Transverse colon (tissue), 4 donors: ENCODE measurements around the gene EDN2. TPM values are rescaled to one million over a fixed set of nuclear protein-coding genes. Genes with fewer than 3 reads are reported as not detected.

ENCODE experiments used
- DNase-seq: peaks from one replicate; pipeline ENCODE4 v3.0.0-alpha.2; 2019
- H3K27ac ChIP-seq, 4 donors: fragments of 200-600 bp; sonication (generic); 2 replicates each; pipeline ENCODE4 v1.5.1; 2016 to 2018; ENCODE audit warnings: inconsistent platforms in 4 of 4
- H3K27me3 ChIP-seq: fragments of 200-600 bp; sonication (generic); 2 replicates; pipeline ENCODE4 v1.5.1; 2017; ENCODE audit warnings: inconsistent platforms
- H3K36me3 ChIP-seq, 4 donors: fragments of 200-600 bp; sonication (generic); 2 replicates each; pipeline ENCODE4 v1.5.1; 2017 to 2019; ENCODE audit warnings: inconsistent platforms in 4 of 4
- H3K4me1 ChIP-seq, 4 donors: fragments of 200-600 bp; sonication (generic); 2 replicates each; pipeline ENCODE4 v1.5.1; 2017 to 2020; ENCODE audit warnings: inconsistent platforms in 4 of 4
- H3K4me3 ChIP-seq, 4 donors: fragments of 200-600 bp; sonication (generic); 1 replicate in 1 of 4; 2 replicates in 3 of 4; pipeline versions ENCODE4 v1.5.1 to v1.6.1; 2017 to 2019; ENCODE audit warnings: inconsistent platforms in 4 of 4
- H3K9me3 ChIP-seq, 2 donors: fragments of 200-600 bp; sonication (generic); 2 replicates each; pipeline ENCODE4 v1.5.1; 2017 to 2019; ENCODE audit warnings: inconsistent platforms in 2 of 2
- CTCF ChIP-seq, 5 experiments: fragments of 200-600 bp in 3 of 5; fragments of 450-650 bp in 2 of 5; sonication (generic) in 3 of 5; IDR thresholded peaks; 1 replicate in 2 of 5; 2 replicates in 3 of 5; pipeline ENCODE4 v1.5.1; 2016 to 2017; ENCODE audit warnings: antibody characterized with exemption in 5 of 5, inconsistent platforms in 3 of 5, mild to moderate bottlenecking in 2 of 5, moderate library complexity in 1 of 5
- EP300 ChIP-seq: sonication (generic); formaldehyde crosslinking; IDR thresholded peaks from one replicate; pipeline ENCODE4 v1.6.1; 2017; ENCODE audit warnings: antibody characterized with exemption, low read depth
- POLR2A ChIP-seq: fragments of 450-650 bp; IDR thresholded peaks from one replicate; pipeline ENCODE4 v1.6.1; 2016; ENCODE audit warnings: antibody characterized with exemption, mild to moderate bottlenecking, moderate library complexity
- POLR2AphosphoS5 ChIP-seq, 3 donors: sonication (generic); formaldehyde crosslinking; IDR thresholded peaks; one replicate each; pipeline ENCODE4 v1.6.1; 2016; ENCODE audit warnings: antibody characterized with exemption in 3 of 3
- WGBS, 2 donors: methylation state at CpG; one replicate each; pipeline ENCODE4 v1.1.5; 2018; ENCODE audit warnings: low coverage in 1 of 2; 5-methylcytosine and 5-hydroxymethylcytosine counted together
- in situ Hi-C, 4 donors: fragments of 200-750 bp; cut with MboI; loops; one replicate each; pipeline versions ENCODE4 v1.15.0 to v1.15.1; 2017; ENCODE audit warnings: low sequenced_read_pairs in 3 of 4, low pct_ligation_motif_present in 1 of 4, low pct_unique_long_range_greater_than_20kb in 1 of 4
- intact Hi-C: fragments of 100-400 bp; cut with DNase I; formaldehyde crosslinking; loops from one replicate; pipeline ENCODE4 v1.15.1; 2023; ENCODE audit warnings: low total_unique reads
- total RNA-seq, 4 donors: library from RNA; depleted of rRNA; stranded (reverse); fragments of >200 nt; gene quantifications; one replicate each; pipeline ENCODE4 v1.1.0, GENCODE V29; 2016

Gene EDN2
- total RNA-seq, 4 donors from 2014 or later, result 3.8 to 15.7 (median 10.3) TPM

- no peak for DNase-seq
- no peak overlapping the region for H3K4me3 ChIP-seq
- 75 to 88% methylated on average over 5 of the region's 5 CpGs for WGBS, 2 donors
- in situ Hi-C loops (no loop called here), intact Hi-C loops (no loop called here)
- H3K27me3 ChIP-seq, result no peaks in the 10 kb centered on the region
- H3K27ac ChIP-seq, result no peak overlapping the region
- H3K4me1 ChIP-seq, result peaks cover 10 to 29% (median 18%) of the 10 kb centered on the region in 4 donors
- H3K36me3 ChIP-seq, result no peaks in the 10 kb centered on the region
- no peak for TF ChIP-seq POLR2AphosphoS5 (IDR thresholded peaks at IDR 0.05)
- no peak for TF ChIP-seq CTCF (IDR thresholded peaks at IDR 0.05)
- TF ChIP-seq POLR2A, result no peak
- no peak for TF ChIP-seq EP300
- H3K9me3 ChIP-seq, result no peaks in the 10 kb centered on the region
Measured at GRCh38 chr1:41489561-41489960, 5.1 kb upstream of the EDN2 start.

GRCh38 chr1:41488040-41488951 is 3.8 kb upstream of the EDN2 start:
- WGBS, 2 donors, result 90% methylated on average over 10 of the region's 11 CpGs; no CpG with 5 or more reads in 1 of the 2 donors
- intact Hi-C loops (no loop called here), in situ Hi-C loops (no loop called here)
- Histone ChIP-seq H3K9me3 (no peaks in the 10 kb centered on the region), H3K27me3 (no peaks in the 10 kb centered on the region), H3K27ac (no peak overlapping the region), H3K4me3 (no peak overlapping the region), H3K36me3 (no peaks in the 10 kb centered on the region), H3K4me1 (peaks cover 22 to 39% (median 31%) of the 10 kb centered on the region in 4 donors)
- TF ChIP-seq POLR2AphosphoS5 (IDR thresholded peaks at IDR 0.05) (no peak), CTCF (IDR thresholded peaks at IDR 0.05) (no peak), EP300 (no peak), POLR2A (no peak)
- DNase-seq, result no peak

- TF ChIP-seq EP300 (no peak), CTCF (IDR thresholded peaks at IDR 0.05) (no peak), POLR2AphosphoS5 (IDR thresholded peaks at IDR 0.05) (no peak), POLR2A (no peak)
- intact Hi-C loops (no loop called here), in situ Hi-C loops (no loop called here)
- Histone ChIP-seq H3K36me3 (no peaks in the 10 kb centered on the region), H3K4me1 (peaks cover 31 to 48% (median 40%) of the 10 kb centered on the region in 4 donors), H3K4me3 (no peak overlapping the region), H3K9me3 (no peaks in the 10 kb centered on the region), H3K27ac (no peak overlapping the region), H3K27me3 (no peaks in the 10 kb centered on the region)
- DNase-seq, result no peak
- 44% methylated on average over 16 of the region's 16 CpGs; no CpG with 5 or more reads in 1 of the 2 donors for WGBS, 2 donors
Measured at GRCh38 chr1:41487126-41488039, 2.9 kb upstream of the EDN2 start.
